ENCODE results near the gene LSP1. TPM values are rescaled to one million over a fixed set of nuclear protein-coding genes. Genes with fewer than 3 reads are reported as not detected.
"Not testable (repeated sequence)": the region's sequence is repeated elsewhere in the genome, so short reads cannot be mapped to it uniquely, and the experiment has no call there.

The LSP1 gene
- total RNA-seq, 2 experiments from 2014 or later = 668 to 687 TPM

- H3K27me3 Mint-ChIP-seq = peaks cover 13% of the 10 kb centered on the region
- H3K27ac Mint-ChIP-seq = no peak overlapping the region
- no peaks in the 10 kb centered on the region for H3K9me3 Mint-ChIP-seq
- no peaks in the 10 kb centered on the region for H3K36me3 Mint-ChIP-seq (ENCODE audit: low read depth)
- CTCF ChIA-PET = interaction anchor here (0.6 to 1.4 kb wide), 3 partner anchors 14 to 215 kb away, joined by 3 to 4 read pairs (median 3); no protein-coding TSS in a partner anchor
- peaks cover 4% of the 10 kb centered on the region for H3K4me1 Mint-ChIP-seq
- peak; percentile 3 for DNase-seq
- no peak overlapping the region for H3K4me3 Mint-ChIP-seq
- POLR2A ChIA-PET = no interaction called here
Observed at GRCh38 chr11:1936072-1936780, 83.3 kb downstream of the LSP1 start.

GRCh38 chr11:1936781-1937615, 84.1 kb downstream of the LSP1 start:
- CTCF ChIA-PET = interaction anchor here (0.6 kb wide), 1 partner anchor 15 kb away, joined by 3 read pairs; no protein-coding TSS in a partner anchor
- no peak overlapping the region for H3K4me3 Mint-ChIP-seq
- H3K36me3 Mint-ChIP-seq (ENCODE audit: low read depth) = no peaks in the 10 kb centered on the region
- no peak overlapping the region for H3K27ac Mint-ChIP-seq
- peaks cover 6% of the 10 kb centered on the region for H3K27me3 Mint-ChIP-seq
- peaks cover 4% of the 10 kb centered on the region for H3K4me1 Mint-ChIP-seq
- no peaks in the 10 kb centered on the region for H3K9me3 Mint-ChIP-seq
- peak; percentile 5 for DNase-seq
- POLR2A ChIA-PET = no interaction called here

GRCh38 chr11:1937616-1938342, 84.9 kb downstream of the LSP1 start:
- peaks cover 4% of the 10 kb centered on the region for H3K27me3 Mint-ChIP-seq
- CTCF ChIA-PET = interaction anchor here (1.1 kb wide), 1 partner anchor 213 kb away, joined by 3 read pairs; no protein-coding TSS in a partner anchor
- H3K9me3 Mint-ChIP-seq = no peaks in the 10 kb centered on the region
- H3K36me3 Mint-ChIP-seq (ENCODE audit: low read depth) = no peaks in the 10 kb centered on the region
- H3K27ac Mint-ChIP-seq = no peak overlapping the region
- POLR2A ChIA-PET = no interaction called here
- peaks cover 4% of the 10 kb centered on the region for H3K4me1 Mint-ChIP-seq
- peak; percentile 5 for DNase-seq
- H3K4me3 Mint-ChIP-seq = no peak overlapping the region

- DNase-seq = peak; percentile 6
- CTCF ChIA-PET = interaction anchor here (1.1 kb wide), 1 partner anchor 212 kb away, joined by 3 read pairs; no protein-coding TSS in a partner anchor
Observed at GRCh38 chr11:1938343-1939005, 85.6 kb downstream of the LSP1 start.

GRCh38 chr11:1939006-1939625, 86.2 kb downstream of the LSP1 start:
- Mint-ChIP-seq H3K27me3 (peaks cover 2% of the 10 kb centered on the region), H3K4me3 (no peak overlapping the region), H3K4me1 (peaks cover 4% of the 10 kb centered on the region), H3K27ac (no peak overlapping the region), H3K36me3 (ENCODE audit: low read depth) (no peaks in the 10 kb centered on the region), H3K9me3 (no peaks in the 10 kb centered on the region)
- POLR2A ChIA-PET = no interaction called here
- CTCF ChIA-PET = interaction anchor here (1.1 kb wide), 1 partner anchor 212 kb away, joined by 3 read pairs; no protein-coding TSS in a partner anchor
- DNase-seq = peak; percentile 5

More at GRCh38 chr11:1938343-1939005, 85.6 kb downstream of the LSP1 start:
- H3K4me1 Mint-ChIP-seq = peaks cover 4% of the 10 kb centered on the region
- H3K36me3 Mint-ChIP-seq (ENCODE audit: low read depth) = no peaks in the 10 kb centered on the region
- H3K9me3 Mint-ChIP-seq = no peaks in the 10 kb centered on the region
- H3K27me3 Mint-ChIP-seq = peaks cover 2% of the 10 kb centered on the region
- POLR2A ChIA-PET = no interaction called here
- H3K27ac Mint-ChIP-seq = no peak overlapping the region
- no peak overlapping the region for H3K4me3 Mint-ChIP-seq

GRCh38 chr11:1939788-1940187, 86.9 kb downstream of the LSP1 start:
- H3K27me3 Mint-ChIP-seq; DNase-seq; CTCF ChIA-PET; H3K36me3 Mint-ChIP-seq (ENCODE audit: low read depth); POLR2A ChIA-PET; H3K4me1 Mint-ChIP-seq; H3K9me3 Mint-ChIP-seq; H3K4me3 Mint-ChIP-seq: not testable (repeated sequence)
- H3K27ac Mint-ChIP-seq = peak overlapping the region; percentile 70

Small RNA genes lying within 50 kb of the gene (microRNA-seq; reads per million reads assigned to microRNA genes)
- gene MIR4298 (ENCODE audit: borderline microRNAs expressed, borderline replicate concordance) (not detected), gene MIR7847 (ENCODE audit: borderline microRNAs expressed, borderline replicate concordance) (not detected)

Other genes starting within 250 kb of the LSP1 start
- gene KRTAP5-3, start 244.6 kb upstream of the LSP1 start, total RNA-seq = not detected
- not detected for gene KRTAP5-4, start 230.9 kb upstream of the LSP1 start, total RNA-seq
- gene KRTAP5-5, start 223.3 kb upstream of the LSP1 start, total RNA-seq = not detected
- not detected for gene KRTAP5-6, start 155.9 kb upstream of the LSP1 start, total RNA-seq
- gene IFITM10, start 102.5 kb upstream of the LSP1 start, total RNA-seq = 1 to 10 TPM in 1 of 2 experiments, under 1 TPM in 1; 0.96 to 1.3 TPM
- 100 to 1,000 TPM; 140 to 154 TPM for gene CTSD, start 89.2 kb upstream of the LSP1 start, total RNA-seq
- gene SYT8, start 18.1 kb upstream of the LSP1 start, total RNA-seq = not detected
- not detected for gene TNNI2, start 14.1 kb upstream of the LSP1 start, total RNA-seq
- gene PRR33, start 38.8 kb downstream of the LSP1 start, total RNA-seq = under 1 TPM in 1 of 2 experiments, not detected in 1; 0.05 TPM
- 1 to 10 TPM; 3.7 to 5.4 TPM for gene TNNT3, start 66.6 kb downstream of the LSP1 start, total RNA-seq
- gene MRPL23, start 94.2 kb downstream of the LSP1 start, total RNA-seq = 100 to 1,000 TPM in 1 of 2 experiments, 10 to 100 TPM in 1; 77.5 to 106 TPM
- not detected for gene H19, start 144.8 kb downstream of the LSP1 start, total RNA-seq

Measured in activated CD4-positive, alpha-beta T cell treated with anti-CD3 and anti-CD28 coated beads, Interleukin-2, amount 10 ng/mL, durations not matched to agents 7 days and 5 days (primary cell).